Liver (tissue), 9 donors: ENCODE data around the gene SF3B3. TPM values are rescaled to one million over a fixed set of nuclear protein-coding genes. Genes with fewer than 3 reads are reported as not detected.
A peak's percentile ranks its signal among the peaks of the same experiment; 100 is the strongest.

Source experiments
- DNase-seq: peaks from one replicate; pipeline ENCODE4 v3.0.0-alpha.2; 2017; ENCODE audit warnings: low spot score
- H3K27ac ChIP-seq, 2 donors: one replicate each; pipeline ENCODE4 v1.7.0; 2013; ENCODE audit warnings: inconsistent platforms in 2 of 2, low read length in 2 of 2, control low read depth in 1 of 2, low read depth in 1 of 2, mild to moderate bottlenecking in 1 of 2
- H3K27me3 ChIP-seq, 4 donors: one replicate each; pipeline versions ENCODE4 v1.6.1 to v1.7.0; 2013; ENCODE audit warnings: low read length in 3 of 4, inconsistent platforms in 1 of 4, mild to moderate bottlenecking in 1 of 4, moderate library complexity in 1 of 4; ENCODE audit not compliant: control insufficient read depth in 4 of 4, insufficient read depth in 4 of 4
- H3K36me3 ChIP-seq, 4 donors: one replicate each; pipeline versions ENCODE4 v1.6.1 to v1.7.0; 2013; ENCODE audit warnings: low read length in 3 of 4, mild to moderate bottlenecking in 3 of 4, low read depth in 1 of 4, moderate library complexity in 1 of 4; ENCODE audit not compliant: control insufficient read depth in 4 of 4, insufficient read depth in 3 of 4
- H3K4me1 ChIP-seq, 4 donors: one replicate each; pipeline versions ENCODE4 v1.6.1 to v1.7.0; 2013; ENCODE audit warnings: low read length in 3 of 4, mild to moderate bottlenecking in 3 of 4, moderate library complexity in 1 of 4; ENCODE audit not compliant: control insufficient read depth in 4 of 4, insufficient read depth in 4 of 4
- H3K4me3 ChIP-seq, 3 donors: one replicate each; pipeline versions ENCODE4 v1.6.1 to v1.7.0; 2013; ENCODE audit warnings: low read length in 3 of 3, control low read depth in 1 of 3, low read depth in 1 of 3, mild to moderate bottlenecking in 1 of 3
- H3K9ac ChIP-seq, 2 donors: one replicate each; pipeline ENCODE4 v1.7.0; 2013; ENCODE audit warnings: low read length in 2 of 2, mild to moderate bottlenecking in 2 of 2, moderate library complexity in 2 of 2, control low read depth in 1 of 2, low read depth in 1 of 2
- H3K9me3 ChIP-seq, 4 donors: one replicate each; pipeline versions ENCODE4 v1.6.1 to v1.7.0; 2013; ENCODE audit warnings: low read length in 3 of 4; ENCODE audit not compliant: control insufficient read depth in 4 of 4
- EGR1 ChIP-seq, 2 donors: IDR thresholded peaks; 2 replicates each; pipeline ENCODE4 v1.6.1; 2016 to 2018; ENCODE audit warnings: antibody characterized with exemption in 2 of 2, low read depth in 2 of 2
- FOXA2 ChIP-seq: IDR thresholded peaks from 2 replicates; pipeline ENCODE4 v1.6.1; 2016; ENCODE audit warnings: antibody characterized with exemption
- HNF4A ChIP-seq, 2 donors: conservative IDR thresholded peaks; 2 replicates each; pipeline ENCODE4 v1.6.1; 2016; ENCODE audit warnings: antibody characterized with exemption in 2 of 2, mild to moderate bottlenecking in 2 of 2
- HNF4G ChIP-seq: IDR thresholded peaks from 2 replicates; pipeline ENCODE4 v1.6.1; 2016; ENCODE audit warnings: antibody characterized with exemption
- JUND ChIP-seq, 2 donors: IDR thresholded peaks; 2 replicates each; pipeline ENCODE4 v1.6.1; 2016; ENCODE audit warnings: antibody characterized with exemption in 2 of 2
- NR2F2 ChIP-seq: IDR thresholded peaks from 2 replicates; pipeline ENCODE4 v1.6.1; 2016; ENCODE audit warnings: antibody characterized with exemption
- RAD21 ChIP-seq, 2 donors: IDR thresholded peaks; 2 replicates each; pipeline ENCODE4 v1.6.1; 2016; ENCODE audit warnings: antibody characterized with exemption in 2 of 2, mild to moderate bottlenecking in 2 of 2
- SP1 ChIP-seq: IDR thresholded peaks from 2 replicates; pipeline ENCODE4 v1.6.1; 2018; ENCODE audit warnings: antibody characterized with exemption, mild to moderate bottlenecking
- TAF1 ChIP-seq: conservative IDR thresholded peaks from 2 replicates; pipeline ENCODE4 v1.6.1; 2016; ENCODE audit warnings: antibody characterized with exemption, mild to moderate bottlenecking
- YY1 ChIP-seq: IDR thresholded peaks from 2 replicates; pipeline ENCODE4 v1.6.1; 2016; ENCODE audit warnings: antibody characterized with exemption, mild to moderate bottlenecking
- WGBS: extraction: QIAGEN DNeasy Blood & Tissue Kit; methylation state at CpG from one replicate; pipeline ENCODE4 v1.1.7; 2013; 5-methylcytosine and 5-hydroxymethylcytosine counted together
- polyA plus RNA-seq, 2 donors: library from polyadenylated mRNA; stranded (reverse) in 1 of 2; unstranded in 1 of 2; fragments of 200-250 nt in 1 of 2; fragments of >200 nt in 1 of 2; fragmentation: Nextera tagmentation in 1 of 2; extraction: Ambion mirVana in 1 of 2; gene quantifications; one replicate each; pipeline versions ENCODE4 v1.2.1 to v1.2.3, GENCODE V29; 2013 to 2015
- total RNA-seq, 2 donors: library from RNA; depleted of rRNA; stranded (reverse); fragments of >200 nt; gene quantifications; one replicate each; pipeline ENCODE4 v1.2.3, GENCODE V29; 2014
- TF ChIP-seq, protein P1 (sequence below): fragments of 150-350 bp; IDR thresholded peaks from 2 replicates; pipeline ENCODE4 v1.5.1; 2017; ENCODE audit warnings: improper control_type of control experiment, low read depth, low read length; ENCODE audit not compliant: missing input control
- TF ChIP-seq, protein P2 (sequence below): IDR thresholded peaks from 2 replicates; pipeline ENCODE4 v1.6.1; 2016; ENCODE audit warnings: antibody characterized with exemption
- TF ChIP-seq, protein P3 (sequence below): IDR thresholded peaks from 2 replicates; pipeline ENCODE4 v1.6.1; 2016; ENCODE audit warnings: antibody characterized with exemption, mild to moderate bottlenecking
- TF ChIP-seq, protein P4 (sequence below): IDR thresholded peaks from 2 replicates; pipeline ENCODE4 v1.6.1; 2016; ENCODE audit warnings: antibody characterized with exemption
- TF ChIP-seq, protein P5 (sequence below): IDR thresholded peaks from 2 replicates; pipeline ENCODE4 v1.6.1; 2016; ENCODE audit warnings: antibody characterized with exemption
- donor health status: healthy.
- donor health status: healthy.
- donor health status: healthy.
- donor health status: healthy.
- donor health status: healthy.

The SF3B3 gene
- total and polyA plus RNA-seq, 4 donors: 38.9 to 77.8 (median 53.2) TPM

DNA sequence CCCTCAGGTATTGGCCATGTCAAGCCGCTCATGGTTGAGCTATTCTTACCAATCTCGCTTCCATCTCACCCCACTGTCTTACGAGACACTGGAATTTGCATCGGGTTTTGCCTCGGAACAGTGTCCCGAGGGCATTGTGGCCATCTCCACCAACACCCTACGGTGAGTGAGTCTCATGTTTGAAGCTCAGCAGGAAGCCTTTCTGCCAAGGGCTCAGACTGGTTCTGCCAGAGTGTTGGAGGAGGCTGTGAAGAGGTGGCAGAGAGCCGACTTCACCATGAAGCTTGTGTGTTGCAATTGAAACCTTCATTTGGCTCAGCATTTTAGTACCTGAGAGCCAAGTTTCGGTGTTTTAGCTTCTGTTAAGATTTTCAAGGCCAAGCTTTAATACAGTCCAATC lies 38.0 kb downstream of the SF3B3 start:
- no peak for DNase-seq
- H3K9ac ChIP-seq: no peak overlapping the region
- no peak overlapping the region for H3K27ac ChIP-seq

DNA sequence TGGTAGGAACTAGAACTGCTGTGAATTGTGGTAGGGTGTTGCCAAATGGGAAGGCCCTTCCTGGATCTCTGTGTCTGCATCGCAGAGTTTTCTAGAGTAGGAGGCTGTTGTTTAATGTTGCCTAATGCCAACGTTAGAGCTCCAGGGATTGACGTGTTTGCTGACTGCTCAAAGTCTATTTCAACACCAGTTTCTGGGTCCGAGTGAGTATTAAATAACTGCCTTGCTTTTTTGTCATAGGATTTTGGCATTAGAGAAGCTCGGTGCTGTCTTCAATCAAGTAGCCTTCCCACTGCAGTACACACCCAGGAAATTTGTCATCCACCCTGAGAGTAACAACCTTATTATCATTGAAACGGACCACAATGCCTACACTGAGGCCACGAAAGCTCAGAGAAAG lies 40.0 kb downstream of the SF3B3 start:
- H3K9me3 ChIP-seq: no peaks in the 10 kb centered on the region
- no peak overlapping the region for H3K4me3 ChIP-seq
- peaks cover 24 to 95% (median 79%) of the 10 kb centered on the region in 4 donors for H3K36me3 ChIP-seq
- WGBS: 53% methylated on average over 7 of the region's 7 CpGs
- H3K27me3 ChIP-seq: no peaks in the 10 kb centered on the region
- peaks cover 0 to 5% (median 2%) of the 10 kb centered on the region in 4 donors for H3K4me1 ChIP-seq
- H3K9ac ChIP-seq: no peak overlapping the region
- no peak for DNase-seq
- H3K27ac ChIP-seq: peak overlapping the region; percentile 42 to 51
- TF ChIP-seq, protein P1, sequence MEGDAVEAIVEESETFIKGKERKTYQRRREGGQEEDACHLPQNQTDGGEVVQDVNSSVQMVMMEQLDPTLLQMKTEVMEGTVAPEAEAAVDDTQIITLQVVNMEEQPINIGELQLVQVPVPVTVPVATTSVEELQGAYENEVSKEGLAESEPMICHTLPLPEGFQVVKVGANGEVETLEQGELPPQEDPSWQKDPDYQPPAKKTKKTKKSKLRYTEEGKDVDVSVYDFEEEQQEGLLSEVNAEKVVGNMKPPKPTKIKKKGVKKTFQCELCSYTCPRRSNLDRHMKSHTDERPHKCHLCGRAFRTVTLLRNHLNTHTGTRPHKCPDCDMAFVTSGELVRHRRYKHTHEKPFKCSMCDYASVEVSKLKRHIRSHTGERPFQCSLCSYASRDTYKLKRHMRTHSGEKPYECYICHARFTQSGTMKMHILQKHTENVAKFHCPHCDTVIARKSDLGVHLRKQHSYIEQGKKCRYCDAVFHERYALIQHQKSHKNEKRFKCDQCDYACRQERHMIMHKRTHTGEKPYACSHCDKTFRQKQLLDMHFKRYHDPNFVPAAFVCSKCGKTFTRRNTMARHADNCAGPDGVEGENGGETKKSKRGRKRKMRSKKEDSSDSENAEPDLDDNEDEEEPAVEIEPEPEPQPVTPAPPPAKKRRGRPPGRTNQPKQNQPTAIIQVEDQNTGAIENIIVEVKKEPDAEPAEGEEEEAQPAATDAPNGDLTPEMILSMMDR: no peak
- TF ChIP-seq, protein P2, sequence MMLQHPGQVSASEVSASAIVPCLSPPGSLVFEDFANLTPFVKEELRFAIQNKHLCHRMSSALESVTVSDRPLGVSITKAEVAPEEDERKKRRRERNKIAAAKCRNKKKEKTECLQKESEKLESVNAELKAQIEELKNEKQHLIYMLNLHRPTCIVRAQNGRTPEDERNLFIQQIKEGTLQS: no peak
- TF ChIP-seq NR2F2: no peak
- TF ChIP-seq, protein P3, sequence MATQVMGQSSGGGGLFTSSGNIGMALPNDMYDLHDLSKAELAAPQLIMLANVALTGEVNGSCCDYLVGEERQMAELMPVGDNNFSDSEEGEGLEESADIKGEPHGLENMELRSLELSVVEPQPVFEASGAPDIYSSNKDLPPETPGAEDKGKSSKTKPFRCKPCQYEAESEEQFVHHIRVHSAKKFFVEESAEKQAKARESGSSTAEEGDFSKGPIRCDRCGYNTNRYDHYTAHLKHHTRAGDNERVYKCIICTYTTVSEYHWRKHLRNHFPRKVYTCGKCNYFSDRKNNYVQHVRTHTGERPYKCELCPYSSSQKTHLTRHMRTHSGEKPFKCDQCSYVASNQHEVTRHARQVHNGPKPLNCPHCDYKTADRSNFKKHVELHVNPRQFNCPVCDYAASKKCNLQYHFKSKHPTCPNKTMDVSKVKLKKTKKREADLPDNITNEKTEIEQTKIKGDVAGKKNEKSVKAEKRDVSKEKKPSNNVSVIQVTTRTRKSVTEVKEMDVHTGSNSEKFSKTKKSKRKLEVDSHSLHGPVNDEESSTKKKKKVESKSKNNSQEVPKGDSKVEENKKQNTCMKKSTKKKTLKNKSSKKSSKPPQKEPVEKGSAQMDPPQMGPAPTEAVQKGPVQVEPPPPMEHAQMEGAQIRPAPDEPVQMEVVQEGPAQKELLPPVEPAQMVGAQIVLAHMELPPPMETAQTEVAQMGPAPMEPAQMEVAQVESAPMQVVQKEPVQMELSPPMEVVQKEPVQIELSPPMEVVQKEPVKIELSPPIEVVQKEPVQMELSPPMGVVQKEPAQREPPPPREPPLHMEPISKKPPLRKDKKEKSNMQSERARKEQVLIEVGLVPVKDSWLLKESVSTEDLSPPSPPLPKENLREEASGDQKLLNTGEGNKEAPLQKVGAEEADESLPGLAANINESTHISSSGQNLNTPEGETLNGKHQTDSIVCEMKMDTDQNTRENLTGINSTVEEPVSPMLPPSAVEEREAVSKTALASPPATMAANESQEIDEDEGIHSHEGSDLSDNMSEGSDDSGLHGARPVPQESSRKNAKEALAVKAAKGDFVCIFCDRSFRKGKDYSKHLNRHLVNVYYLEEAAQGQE: no peak
- TF ChIP-seq, protein P4, sequence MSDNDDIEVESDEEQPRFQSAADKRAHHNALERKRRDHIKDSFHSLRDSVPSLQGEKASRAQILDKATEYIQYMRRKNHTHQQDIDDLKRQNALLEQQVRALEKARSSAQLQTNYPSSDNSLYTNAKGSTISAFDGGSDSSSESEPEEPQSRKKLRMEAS: no peak
- no peak for TF ChIP-seq TAF1
- peak; percentile 9 for TF ChIP-seq FOXA2
- peak in 1 of 2 donors; percentile 12 for TF ChIP-seq RAD21 (IDR thresholded peaks at IDR 0.05)
- TF ChIP-seq EGR1 (IDR thresholded peaks at IDR 0.05; ENCODE audit: low read depth in 2 of 2): no peak
- TF ChIP-seq HNF4A (conservative IDR thresholded peaks at IDR 0.05): peak; percentile 39 to 83
- peak; percentile 27 for TF ChIP-seq SP1

More for the DNA sequence above, 38.0 kb downstream of the SF3B3 start:
- Histone ChIP-seq H3K9me3 (no peaks in the 10 kb centered on the region), H3K4me3 (no peak overlapping the region), H3K4me1 (peaks cover 0 to 5% (median 2%) of the 10 kb centered on the region in 4 donors), H3K27me3 (no peaks in the 10 kb centered on the region), H3K36me3 (peaks cover 21 to 93% (median 80%) of the 10 kb centered on the region in 4 donors)
- 81% methylated on average over 9 of the region's 9 CpGs for WGBS
- TF ChIP-seq RAD21 (IDR thresholded peaks at IDR 0.05) (no peak), HNF4G (no peak), HNF4A (conservative IDR thresholded peaks at IDR 0.05) (no peak), JUND (IDR thresholded peaks at IDR 0.05) (no peak), FOXA2 (no peak), NR2F2 (no peak), TAF1 (no peak), YY1 (peak; percentile 33)
- TF ChIP-seq, protein P3: peak; percentile 8
- TF ChIP-seq, protein P4: no peak
- TF ChIP-seq, protein P2: no peak
- TF ChIP-seq, protein P5, sequence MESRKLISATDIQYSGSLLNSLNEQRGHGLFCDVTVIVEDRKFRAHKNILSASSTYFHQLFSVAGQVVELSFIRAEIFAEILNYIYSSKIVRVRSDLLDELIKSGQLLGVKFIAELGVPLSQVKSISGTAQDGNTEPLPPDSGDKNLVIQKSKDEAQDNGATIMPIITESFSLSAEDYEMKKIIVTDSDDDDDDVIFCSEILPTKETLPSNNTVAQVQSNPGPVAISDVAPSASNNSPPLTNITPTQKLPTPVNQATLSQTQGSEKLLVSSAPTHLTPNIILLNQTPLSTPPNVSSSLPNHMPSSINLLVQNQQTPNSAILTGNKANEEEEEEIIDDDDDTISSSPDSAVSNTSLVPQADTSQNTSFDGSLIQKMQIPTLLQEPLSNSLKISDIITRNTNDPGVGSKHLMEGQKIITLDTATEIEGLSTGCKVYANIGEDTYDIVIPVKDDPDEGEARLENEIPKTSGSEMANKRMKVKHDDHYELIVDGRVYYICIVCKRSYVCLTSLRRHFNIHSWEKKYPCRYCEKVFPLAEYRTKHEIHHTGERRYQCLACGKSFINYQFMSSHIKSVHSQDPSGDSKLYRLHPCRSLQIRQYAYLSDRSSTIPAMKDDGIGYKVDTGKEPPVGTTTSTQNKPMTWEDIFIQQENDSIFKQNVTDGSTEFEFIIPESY: no peak
